Subcutaneous abdominal adipose tissue (tissue), 5 donors: ENCODE measurements around the gene GNL1.
"Not testable (repeated sequence)": the region's sequence is repeated elsewhere in the genome, so short reads cannot be mapped to it uniquely, and the experiment has no call there.

Source experiments
- H3K27ac ChIP-seq: one replicate; pipeline ENCODE4 v1.7.0; 2013; ENCODE audit warnings: low read depth, mild to moderate bottlenecking, inconsistent platforms, low read length, moderate library complexity
- H3K27me3 ChIP-seq, 5 donors: one replicate each; pipeline ENCODE4 v1.7.0; 2013; ENCODE audit warnings: low read length in 5 of 5, inconsistent platforms in 1 of 5; ENCODE audit not compliant: control insufficient read depth in 5 of 5, insufficient read depth in 4 of 5
- H3K36me3 ChIP-seq, 5 donors: one replicate each; pipeline ENCODE4 v1.7.0; 2013; ENCODE audit warnings: low read length in 5 of 5; ENCODE audit not compliant: control insufficient read depth in 5 of 5, insufficient read depth in 5 of 5
- H3K4me1 ChIP-seq, 5 donors: one replicate each; pipeline ENCODE4 v1.7.0; 2013; ENCODE audit warnings: low read length in 5 of 5, mild to moderate bottlenecking in 3 of 5, moderate library complexity in 1 of 5; ENCODE audit not compliant: control insufficient read depth in 5 of 5, insufficient read depth in 5 of 5
- H3K4me3 ChIP-seq, 5 donors: one replicate each; pipeline ENCODE4 v1.7.0; 2013; ENCODE audit warnings: low read length in 5 of 5, low read depth in 1 of 5
- H3K9ac ChIP-seq, 5 donors: one replicate each; pipeline ENCODE4 v1.7.0; 2013; ENCODE audit warnings: low read length in 5 of 5, mild to moderate bottlenecking in 4 of 5, moderate library complexity in 3 of 5
- H3K9me3 ChIP-seq, 5 donors: one replicate each; pipeline ENCODE4 v1.7.0; 2013; ENCODE audit warnings: low read length in 5 of 5; ENCODE audit not compliant: control insufficient read depth in 5 of 5
- donor health status: healthy.
- donor health status: healthy.
- donor health status: healthy.
- donor health status: healthy.
- donor health status: healthy.

Gene GNL1

DNA sequence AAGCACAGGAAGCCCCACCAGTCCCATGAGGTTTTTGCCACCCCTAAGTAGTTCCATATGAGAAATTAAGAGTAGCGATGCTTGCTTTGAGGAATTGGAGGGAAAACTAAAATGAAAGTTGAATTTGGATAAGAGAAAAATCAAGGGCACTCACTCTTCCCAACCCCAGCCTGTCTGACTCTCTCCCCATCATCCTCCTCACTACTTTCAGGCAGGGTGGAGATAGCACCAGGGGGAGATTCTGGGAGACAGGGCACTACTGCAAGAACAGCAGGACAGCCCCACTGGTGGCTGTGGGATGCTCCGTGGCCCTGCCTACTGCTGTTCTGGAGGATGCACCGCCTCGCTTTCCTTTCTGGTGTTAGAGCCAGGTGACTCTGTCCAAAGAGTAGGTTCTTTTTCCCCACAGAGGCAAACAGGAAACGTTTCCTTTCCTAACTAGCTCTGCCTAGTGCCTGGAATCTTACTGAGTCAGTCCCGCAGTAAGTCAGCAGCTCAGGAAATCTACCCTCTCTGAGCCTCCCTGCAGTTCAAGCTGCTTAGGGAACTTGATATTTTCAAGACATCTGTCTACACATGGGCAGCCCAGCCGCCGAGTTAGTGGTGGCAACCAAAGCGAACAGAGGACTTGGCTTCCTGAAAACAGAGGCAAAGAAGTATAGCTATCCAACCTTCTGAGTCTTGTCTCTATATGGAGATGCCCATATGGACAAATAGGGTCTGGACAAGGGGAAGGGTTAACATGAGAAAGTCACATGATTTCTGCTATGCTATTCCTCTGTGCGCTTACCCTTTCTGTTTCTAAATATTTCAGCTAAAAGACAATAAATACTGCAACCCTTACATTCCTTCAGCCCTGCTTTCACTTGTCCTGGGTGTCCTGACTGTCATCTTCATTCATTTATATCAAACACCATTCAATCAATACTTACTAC lies 55.6 kb downstream of the GNL1 start:
- Histone ChIP-seq H3K9ac (peak overlapping the region in 2 of 5 donors; percentile 31 to 53), H3K4me3 (peak overlapping the region in 3 of 5 donors; percentile 19 to 33 (median 21)), H3K27ac (peak overlapping the region; percentile 15), H3K27me3 (peaks cover 0 to 4% (median 0%) of the 10 kb centered on the region in 5 donors), H3K36me3 (no peaks in the 10 kb centered on the region), H3K4me1 (peaks cover 0 to 24% (median 9%) of the 10 kb centered on the region in 5 donors), H3K9me3 (no peaks in the 10 kb centered on the region)

DNA sequence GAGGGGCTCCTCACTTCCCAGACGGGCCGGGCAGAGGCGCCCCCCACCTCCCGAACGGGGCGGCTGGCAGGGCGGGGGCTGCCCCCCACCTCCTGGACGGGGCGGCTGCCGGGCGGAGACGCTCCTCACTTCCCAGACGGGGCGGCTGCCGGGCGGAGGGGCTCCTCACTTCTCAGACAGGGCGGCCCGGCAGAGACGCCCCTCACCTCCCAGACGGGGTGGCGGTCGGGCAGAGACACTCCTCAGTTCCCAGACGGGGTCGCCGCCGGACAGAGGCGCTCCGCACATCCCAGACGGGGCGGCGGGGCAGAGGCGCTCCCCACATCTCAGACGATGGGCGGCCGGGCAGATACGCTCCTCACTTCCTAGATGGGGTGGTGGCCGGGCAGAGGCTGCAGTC lies 57.6 kb downstream of the GNL1 start:
- peaks cover 0 to 32% (median 9%) of the 10 kb centered on the region in 5 donors for H3K4me1 ChIP-seq
- not testable (repeated sequence) for H3K9me3 ChIP-seq, H3K4me3 ChIP-seq, H3K9ac ChIP-seq, H3K27me3 ChIP-seq, H3K27ac ChIP-seq, H3K36me3 ChIP-seq

DNA sequence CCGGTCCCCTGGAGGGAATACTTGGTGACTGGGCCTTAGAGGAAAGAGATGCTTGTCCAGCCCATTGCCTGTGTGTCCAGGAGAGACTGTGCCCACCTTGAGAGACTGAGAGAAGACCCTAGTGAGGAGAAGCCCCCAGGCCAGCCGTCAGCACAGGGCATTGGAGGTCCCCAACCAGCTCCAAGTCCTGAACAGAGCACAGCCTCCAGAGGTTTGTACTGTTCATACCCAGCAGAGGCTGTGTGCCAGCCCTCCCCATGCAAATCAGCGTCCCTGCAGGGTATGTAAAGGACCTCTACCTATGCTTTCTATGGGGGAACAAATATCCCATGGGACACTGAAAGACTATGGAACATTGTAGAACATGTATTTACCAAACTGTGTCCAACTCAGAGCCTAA lies 58.6 kb downstream of the GNL1 start:
- peaks cover 0 to 4% (median 0%) of the 10 kb centered on the region in 5 donors for H3K27me3 ChIP-seq
- H3K9ac ChIP-seq = no peak overlapping the region
- H3K9me3 ChIP-seq = no peaks in the 10 kb centered on the region
- H3K36me3 ChIP-seq = peaks cover 0 to 15% (median 11%) of the 10 kb centered on the region in 5 donors
- peak overlapping the region; percentile 60 for H3K27ac ChIP-seq
- peaks cover 0 to 42% (median 9%) of the 10 kb centered on the region in 5 donors for H3K4me1 ChIP-seq
- H3K4me3 ChIP-seq = no peak overlapping the region

DNA sequence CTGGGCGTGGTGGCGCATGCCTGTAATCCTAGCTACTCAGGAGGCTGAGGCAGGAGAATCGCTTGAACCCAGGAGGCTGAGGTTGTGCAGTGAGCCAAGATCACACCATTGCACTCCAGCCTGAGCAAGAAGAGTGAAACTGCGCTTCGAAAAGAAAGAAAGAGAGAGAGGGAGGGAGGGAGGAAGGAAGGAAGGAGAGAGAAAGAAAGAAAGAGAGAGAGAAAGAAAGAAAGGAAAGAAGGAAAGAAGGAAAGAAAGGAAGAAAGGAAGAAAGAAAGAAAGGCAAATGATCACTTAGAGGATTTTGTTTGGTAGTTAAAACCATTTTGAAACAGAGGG lies 59.1 kb downstream of the GNL1 start:
- peaks cover 2 to 47% (median 12%) of the 10 kb centered on the region in 5 donors for H3K4me1 ChIP-seq
- H3K36me3 ChIP-seq = peaks cover 0 to 20% (median 16%) of the 10 kb centered on the region in 5 donors
- H3K9ac ChIP-seq, H3K4me3 ChIP-seq, H3K27me3 ChIP-seq, H3K9me3 ChIP-seq: not testable (repeated sequence)
- peak overlapping the region; percentile 60 for H3K27ac ChIP-seq

DNA sequence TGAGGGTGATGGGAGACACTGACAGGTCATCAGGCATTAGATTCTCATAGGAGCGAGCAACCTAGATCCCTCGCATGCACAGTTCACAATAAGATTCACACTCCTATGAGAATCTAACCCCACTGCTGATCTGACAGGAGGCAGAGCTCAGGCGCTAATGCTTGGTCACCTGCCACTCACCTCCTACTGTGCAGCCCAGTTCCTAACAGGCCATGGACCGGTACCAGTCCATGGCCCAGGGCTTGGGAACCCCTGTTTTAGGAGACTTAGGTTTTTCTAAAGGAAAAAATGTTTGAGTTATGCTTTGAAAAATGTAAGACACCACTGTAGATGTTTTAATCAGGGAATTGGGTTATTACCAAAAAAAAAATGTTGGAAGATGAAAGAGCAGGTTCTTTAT lies 60.3 kb downstream of the GNL1 start:
- Histone ChIP-seq H3K36me3 (peaks cover 0 to 32% (median 27%) of the 10 kb centered on the region in 5 donors), H3K27ac (peak overlapping the region; percentile 60), H3K4me1 (peaks cover 8 to 57% (median 19%) of the 10 kb centered on the region in 5 donors), H3K9ac (no peak overlapping the region), H3K9me3 (no peaks in the 10 kb centered on the region), H3K27me3 (peaks cover 0 to 4% (median 0%) of the 10 kb centered on the region in 5 donors), H3K4me3 (no peak overlapping the region)

DNA sequence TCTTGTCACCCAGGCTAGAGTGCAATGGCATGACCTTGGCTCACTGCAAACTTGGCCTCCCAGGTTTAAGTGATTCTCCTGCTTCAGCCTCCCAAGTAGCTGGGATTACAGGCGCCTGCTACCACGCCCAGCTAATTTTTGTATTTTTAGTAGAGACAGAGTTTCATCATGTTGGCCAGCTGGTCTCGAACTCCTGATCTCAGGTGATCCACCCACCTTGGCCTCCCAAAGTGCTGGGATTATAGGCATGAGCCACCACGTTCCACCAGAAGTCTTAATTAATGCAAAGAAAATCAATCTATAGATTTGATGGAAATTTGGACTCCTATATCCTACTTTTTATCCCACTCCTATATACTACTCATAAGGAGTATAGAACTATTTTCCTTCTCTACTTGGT lies 61.2 kb downstream of the GNL1 start:
- H3K4me1 ChIP-seq = peaks cover 9 to 57% (median 26%) of the 10 kb centered on the region in 5 donors
- not testable (repeated sequence) for H3K27ac ChIP-seq, H3K9ac ChIP-seq, H3K9me3 ChIP-seq, H3K27me3 ChIP-seq, H3K4me3 ChIP-seq
- peaks cover 0 to 41% (median 36%) of the 10 kb centered on the region in 5 donors for H3K36me3 ChIP-seq

DNA sequence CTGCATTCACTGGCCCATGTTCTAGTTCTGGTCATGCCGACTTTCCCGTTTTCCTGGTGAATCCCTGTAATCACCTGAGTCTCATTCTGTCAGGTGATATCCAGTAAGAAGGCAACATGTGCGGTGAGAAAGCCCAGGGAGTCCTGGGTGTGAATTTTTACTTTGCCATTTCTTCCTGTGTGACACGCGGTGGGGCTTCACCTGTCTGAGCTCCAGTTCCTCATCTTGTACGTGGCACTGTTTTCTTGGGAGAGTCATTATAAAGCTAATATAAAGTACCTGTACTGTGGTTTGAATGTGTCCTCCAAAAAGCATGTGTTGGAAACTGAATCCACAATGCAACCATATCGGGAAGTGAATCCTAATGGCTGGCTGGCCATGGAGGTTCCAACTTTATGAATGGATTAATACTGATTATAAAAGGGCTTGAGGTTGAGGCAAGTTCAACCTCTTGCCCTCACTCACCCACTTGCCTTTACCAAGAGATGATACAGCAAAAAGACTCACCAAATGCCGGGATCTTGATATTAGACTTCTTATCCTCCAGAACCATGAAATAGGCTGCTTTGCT lies 61.9 kb downstream of the GNL1 start:
- no peak overlapping the region for H3K27ac ChIP-seq
- H3K9ac ChIP-seq = no peak overlapping the region
- H3K36me3 ChIP-seq = peaks cover 0 to 41% (median 36%) of the 10 kb centered on the region in 5 donors
- H3K4me3 ChIP-seq = no peak overlapping the region
- H3K27me3 ChIP-seq = peaks cover 0 to 4% (median 0%) of the 10 kb centered on the region in 5 donors
- H3K9me3 ChIP-seq = no peaks in the 10 kb centered on the region
- H3K4me1 ChIP-seq = peaks cover 9 to 60% (median 27%) of the 10 kb centered on the region in 5 donors

DNA sequence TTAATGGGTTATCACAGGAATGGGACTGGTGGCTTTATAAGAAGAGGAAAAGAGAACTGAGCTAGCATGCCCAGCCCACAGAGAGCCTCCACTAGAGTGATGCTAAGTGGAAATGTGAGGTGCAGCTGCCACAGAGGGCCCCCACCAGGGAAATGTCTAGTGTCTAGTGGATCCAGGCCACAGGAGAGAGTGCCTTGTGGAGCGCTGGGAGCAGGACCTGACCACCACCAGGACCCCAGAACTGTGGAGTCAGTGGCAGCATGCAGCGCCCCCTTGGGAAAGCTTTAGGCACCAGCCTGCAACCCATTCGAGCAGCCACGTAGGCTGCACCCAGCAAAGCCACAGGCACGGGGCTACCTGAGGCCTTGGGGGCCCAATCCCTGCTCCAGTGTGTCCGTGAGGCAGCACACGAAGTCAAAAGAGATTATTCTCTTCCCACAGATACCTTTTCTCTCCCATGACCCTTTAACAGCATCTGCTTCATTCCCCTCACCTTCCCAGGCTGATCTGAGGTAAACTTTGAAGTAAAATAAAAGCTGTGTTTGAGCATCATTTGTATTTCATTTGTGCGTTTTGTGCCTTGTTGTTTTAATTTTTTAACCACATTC lies 62.5 kb downstream of the GNL1 start:
- Histone ChIP-seq H3K36me3 (peaks cover 0 to 41% (median 36%) of the 10 kb centered on the region in 5 donors), H3K4me1 (peaks cover 11 to 60% (median 27%) of the 10 kb centered on the region in 5 donors), H3K4me3 (peak overlapping the region in 1 of 5 donors; percentile 24), H3K27me3 (peaks cover 0 to 4% (median 0%) of the 10 kb centered on the region in 5 donors), H3K27ac (no peak overlapping the region), H3K9ac (no peak overlapping the region), H3K9me3 (no peaks in the 10 kb centered on the region)

DNA sequence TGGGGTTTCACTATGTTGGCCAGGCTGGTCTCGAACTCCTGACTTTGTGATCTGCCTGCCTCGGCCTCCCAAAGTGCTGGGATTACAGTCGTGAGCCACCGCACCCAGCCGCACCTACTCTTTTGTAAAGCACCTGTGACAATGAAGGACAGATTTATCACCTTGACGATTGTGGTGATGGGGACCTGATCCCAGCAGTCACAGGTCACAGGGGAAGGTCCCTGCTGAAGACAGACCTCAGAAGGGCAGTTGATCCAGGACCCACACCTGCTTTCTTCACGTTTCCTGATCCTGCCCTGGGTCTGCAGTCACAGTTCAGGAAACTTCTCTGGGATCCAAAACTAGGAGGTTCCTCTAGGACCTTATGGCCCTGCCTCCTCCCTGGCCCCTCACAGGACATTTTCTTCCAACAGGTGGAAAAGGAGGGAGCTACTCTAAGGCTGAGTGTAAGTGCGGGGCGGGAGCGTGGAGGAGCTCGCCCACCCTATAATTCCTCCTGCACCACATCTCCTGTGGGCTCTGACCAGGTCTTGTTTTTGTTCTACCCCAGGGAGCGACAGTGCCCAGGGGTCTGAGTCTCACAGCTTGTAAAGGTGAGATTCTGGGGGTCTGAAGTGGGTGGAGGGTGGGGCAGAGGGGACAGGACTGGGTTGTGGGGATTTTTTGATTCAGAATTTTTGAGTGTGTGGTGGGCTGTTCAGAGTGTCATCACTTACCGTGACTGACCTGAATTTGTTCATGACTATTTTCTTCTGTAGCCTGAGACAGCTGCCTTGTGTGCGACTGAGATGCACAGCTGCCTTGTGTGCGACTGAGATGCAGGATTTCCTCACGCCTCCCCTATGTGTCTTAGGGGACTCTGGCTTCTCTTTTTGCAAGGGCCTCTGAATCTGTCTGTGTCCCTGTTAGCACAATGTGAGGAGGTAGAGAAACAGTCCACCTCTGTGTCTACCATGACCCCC lies 64.0 kb downstream of the GNL1 start:
- Histone ChIP-seq H3K4me1 (peaks cover 11 to 60% (median 27%) of the 10 kb centered on the region in 5 donors), H3K36me3 (peaks cover 0 to 41% (median 36%) of the 10 kb centered on the region in 5 donors), H3K9me3 (no peaks in the 10 kb centered on the region), H3K27ac (peak overlapping the region; percentile 97), H3K4me3 (peak overlapping the region; percentile 43 to 98 (median 97)), H3K9ac (peak overlapping the region in 3 of 5 donors; percentile 15 to 49 (median 30)), H3K27me3 (peaks cover 0 to 4% (median 0%) of the 10 kb centered on the region in 5 donors)
